HG03378 (cell line): Measurements from ENCODE around the gene ZNF124.
A peak's percentile ranks its signal among the peaks of the same experiment; 100 is the strongest.
"Not testable (repeated sequence)": the region's sequence is repeated elsewhere in the genome, so short reads cannot be mapped to it uniquely, and the experiment has no call there.

Experiments
- ATAC-seq: cut with Tn5 transposase; IDR thresholded peaks from one replicate; pipeline ENCODE4 v1.9.1; 2021; ENCODE audit warnings: mild to moderate bottlenecking, moderate library complexity; ENCODE audit not compliant: unreplicated experiment

ZNF124 gene

DNA sequence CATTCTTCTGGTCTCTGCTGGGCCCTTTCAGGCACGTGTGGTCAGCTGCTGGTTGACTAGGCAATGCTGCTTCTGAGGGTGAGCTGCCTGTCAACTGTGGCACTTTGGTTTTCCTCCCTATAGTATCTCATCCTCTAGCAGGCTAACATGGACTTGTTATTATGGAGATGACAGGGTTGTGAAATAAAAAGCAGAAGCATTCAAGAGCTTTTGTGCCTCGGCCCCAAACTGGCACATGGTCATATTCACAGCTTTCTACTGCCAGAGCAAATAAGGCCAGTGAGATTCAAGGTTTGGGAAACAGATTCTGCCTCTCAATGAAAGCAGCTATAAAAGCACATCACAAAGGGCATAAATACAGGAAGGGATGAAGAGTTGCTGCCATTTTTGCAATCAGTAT is 1.6 kb upstream of the ZNF124 start:
- no peak for ATAC-seq

- no peak for ATAC-seq
Measured at GRCh38 chr1:247172996-247173395, 1.2 kb upstream of the ZNF124 start.

- ATAC-seq = peak; percentile 32
Measured at GRCh38 chr1:247171443-247171842, 377 bp downstream of the ZNF124 start.

DNA sequence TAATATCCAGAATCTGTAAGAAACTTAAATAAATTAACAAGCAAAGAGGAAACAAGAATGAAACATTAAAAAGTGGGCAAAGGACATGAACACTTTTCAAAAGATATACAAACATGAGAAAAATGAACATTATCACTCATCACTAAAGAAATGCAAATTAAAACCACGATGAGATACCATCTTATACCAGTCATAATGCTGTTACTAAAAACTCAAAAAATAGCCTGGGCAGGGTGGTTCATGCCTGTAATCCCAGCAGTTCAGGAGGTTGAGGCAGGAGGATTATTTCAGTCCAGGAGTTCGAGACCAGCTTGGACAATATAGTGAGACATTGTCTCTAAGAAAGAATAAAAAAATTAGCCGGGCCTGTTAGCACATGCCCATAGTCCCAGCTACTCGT is 6.1 kb downstream of the ZNF124 start:
- no peak for ATAC-seq

- ATAC-seq = no peak
Measured at GRCh38 chr1:247164694-247165093, 7.1 kb downstream of the ZNF124 start.

GRCh38 chr1:247156787-247157232 is 15.0 kb downstream of the ZNF124 start:
- ATAC-seq = no peak

DNA sequence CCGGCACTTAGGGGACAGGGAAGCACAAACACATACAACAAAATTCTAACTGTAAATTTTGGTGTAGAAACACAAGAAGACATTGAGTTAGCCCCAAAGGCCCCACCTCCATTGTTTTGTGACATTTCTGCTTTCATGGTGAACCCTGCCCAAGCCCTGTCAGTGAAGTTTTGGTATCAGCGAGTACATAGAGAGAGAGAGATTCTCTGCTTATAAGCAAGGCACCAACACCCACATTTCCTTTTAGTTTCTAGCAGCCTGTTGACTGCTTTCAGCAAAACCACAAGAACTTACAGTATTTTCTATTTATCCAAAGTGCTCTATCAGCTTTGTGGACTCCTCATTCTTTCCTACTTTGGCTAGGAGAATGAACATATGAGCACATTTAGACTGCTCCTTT is 24.0 kb downstream of the ZNF124 start:
- ATAC-seq = no peak

DNA sequence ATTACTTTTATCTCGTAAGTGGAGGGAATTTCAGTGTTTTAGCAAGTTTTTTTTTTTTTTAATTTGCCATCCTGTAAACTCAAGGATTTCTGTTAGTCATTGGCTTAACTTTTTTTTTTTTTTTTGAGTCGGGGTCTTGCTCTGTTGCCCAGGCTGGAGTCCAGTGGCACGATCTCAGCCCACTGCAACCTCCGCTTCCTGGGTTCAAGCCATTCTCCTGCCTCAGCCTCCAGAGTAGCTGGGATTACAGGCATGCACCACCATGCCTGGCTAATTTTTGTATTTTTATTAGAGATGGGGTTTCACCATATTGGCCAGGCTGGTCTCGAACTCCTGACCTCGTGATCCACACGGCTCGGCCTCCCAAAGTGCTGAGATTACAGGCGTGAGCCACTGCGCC is 24.7 kb downstream of the ZNF124 start:
- not testable (repeated sequence) for ATAC-seq

GRCh38 chr1:247146671-247147070 is 25.1 kb downstream of the ZNF124 start:
- no peak for ATAC-seq

DNA sequence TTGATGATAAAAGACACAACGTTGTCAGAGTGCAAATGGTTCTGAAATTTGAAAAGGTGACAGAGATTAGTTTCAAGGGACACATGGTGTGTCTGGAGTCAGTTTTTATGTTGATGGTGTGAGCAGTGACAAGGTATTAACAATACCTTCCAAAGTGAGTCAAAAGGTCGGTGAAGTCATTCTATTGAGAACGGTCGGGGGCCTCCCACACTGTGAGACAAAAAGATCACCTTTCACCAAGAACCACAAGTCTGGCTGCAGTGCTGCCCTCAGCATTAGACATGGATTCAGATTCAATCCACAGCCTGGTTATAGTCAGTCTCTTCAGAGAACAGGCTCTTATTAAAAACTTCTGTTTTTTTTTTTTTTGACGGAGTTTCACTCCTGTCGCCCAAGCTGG is 26.5 kb downstream of the ZNF124 start:
- ATAC-seq = no peak

- ATAC-seq = not testable (repeated sequence)
Measured at GRCh38 chr1:247139557-247139956, 32.3 kb downstream of the ZNF124 start.

- ATAC-seq = no peak
Measured at GRCh38 chr1:247131236-247131635, 40.6 kb downstream of the ZNF124 start.

GRCh38 chr1:247127519-247128282 is 44.1 kb downstream of the ZNF124 start:
- not testable (repeated sequence) for ATAC-seq

DNA sequence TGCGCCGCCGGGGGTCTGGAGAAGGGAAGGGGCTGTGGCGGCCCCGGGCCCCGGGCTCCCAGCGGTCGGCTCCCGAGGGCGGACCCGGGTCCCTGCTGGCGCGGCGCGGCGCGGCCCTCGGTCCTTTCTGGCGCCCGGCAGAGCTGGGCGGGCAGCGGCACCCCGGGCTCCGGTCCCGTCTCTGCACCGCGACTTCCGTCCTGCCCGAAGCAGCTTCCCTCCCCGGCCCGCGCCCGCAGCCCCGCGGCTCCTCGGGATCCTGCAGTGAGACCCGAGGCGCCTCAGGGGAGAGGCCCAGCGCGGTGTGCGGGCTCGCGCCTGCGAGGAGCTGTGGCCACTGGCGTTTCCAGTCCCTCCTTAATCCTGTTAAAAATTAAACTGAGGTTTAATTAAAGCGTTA is 45.2 kb downstream of the ZNF124 start:
- not testable (repeated sequence) for ATAC-seq

DNA sequence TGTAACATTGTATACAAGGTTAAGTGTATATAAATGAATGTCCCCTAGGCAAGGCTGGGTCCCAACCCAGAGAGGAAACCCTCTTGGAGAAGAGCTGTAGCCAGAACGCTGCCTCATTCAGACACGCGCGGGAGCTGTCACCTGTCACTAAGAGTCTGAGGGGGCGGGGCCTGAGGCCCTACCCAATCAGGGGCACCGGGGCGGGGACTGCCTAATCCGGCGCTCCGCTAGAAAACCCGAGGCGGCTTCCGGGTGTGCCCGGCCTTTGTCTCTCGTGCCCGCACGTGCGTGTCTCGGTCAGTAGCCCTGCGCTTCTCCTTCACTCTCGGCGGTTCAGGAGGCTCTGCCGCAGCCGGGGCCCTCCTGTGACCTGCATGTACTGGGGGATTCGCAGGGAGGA is 45.7 kb downstream of the ZNF124 start:
- peak; percentile 99 for ATAC-seq

DNA sequence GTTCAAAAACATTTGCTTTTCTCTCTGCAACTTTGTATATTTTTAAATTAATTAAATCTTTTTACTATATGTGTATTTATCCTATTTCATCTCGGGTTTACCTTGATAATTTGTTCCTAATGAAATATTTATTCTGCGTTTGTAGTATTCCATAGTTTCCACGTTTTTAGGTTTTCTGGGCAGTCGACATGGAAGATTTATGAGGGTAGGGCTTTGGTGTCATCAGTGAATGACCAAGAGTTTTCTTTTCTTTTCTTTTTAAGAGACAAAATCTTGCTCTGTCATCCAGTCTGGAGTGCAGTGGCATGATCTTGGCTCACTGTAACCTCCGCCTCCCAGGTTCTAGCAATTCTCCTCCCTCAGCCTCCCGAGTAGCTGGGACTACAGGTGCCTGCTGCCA is 50.4 kb downstream of the ZNF124 start:
- no peak for ATAC-seq

DNA sequence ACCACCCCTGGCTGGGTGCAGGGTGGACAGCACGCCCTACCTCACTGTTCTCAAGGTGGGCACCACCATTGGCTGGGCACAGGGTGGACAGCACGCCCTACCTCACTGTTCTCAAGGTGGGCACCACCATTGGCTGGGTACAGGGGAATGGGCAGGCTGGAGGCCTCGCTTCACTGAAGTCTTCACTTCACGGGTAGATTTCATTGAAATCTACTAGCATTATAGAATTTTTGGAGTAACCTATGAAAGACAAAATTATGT is 51.5 kb downstream of the ZNF124 start:
- not testable (repeated sequence) for ATAC-seq

GRCh38 chr1:247119600-247120407 is 52.0 kb downstream of the ZNF124 start:
- ATAC-seq = no peak

DNA sequence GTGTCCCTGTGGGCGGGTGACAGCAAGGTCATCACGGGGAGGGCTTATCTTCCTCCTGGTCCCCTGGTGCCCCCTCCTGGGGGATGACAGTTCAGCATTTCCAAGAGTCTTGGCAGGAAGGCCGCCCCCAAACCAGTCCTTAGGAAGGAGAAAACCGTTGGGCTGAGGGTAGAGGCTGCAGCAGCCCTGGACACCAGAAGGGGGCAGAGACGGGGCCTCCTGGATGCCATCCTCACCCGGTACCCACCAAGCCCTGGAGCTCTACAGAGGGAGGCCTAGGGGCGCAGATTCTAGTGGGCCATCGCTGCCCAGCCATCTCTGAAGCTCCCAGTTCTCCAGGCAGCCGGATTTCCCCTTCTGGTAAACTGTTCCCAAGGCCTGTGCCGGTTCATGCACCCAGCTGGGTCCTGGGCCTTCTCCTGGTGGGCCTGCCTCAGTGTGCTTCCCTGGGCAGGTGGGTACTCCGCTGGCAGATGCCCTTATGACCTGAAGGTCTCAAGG is 52.8 kb downstream of the ZNF124 start:
- no peak for ATAC-seq

DNA sequence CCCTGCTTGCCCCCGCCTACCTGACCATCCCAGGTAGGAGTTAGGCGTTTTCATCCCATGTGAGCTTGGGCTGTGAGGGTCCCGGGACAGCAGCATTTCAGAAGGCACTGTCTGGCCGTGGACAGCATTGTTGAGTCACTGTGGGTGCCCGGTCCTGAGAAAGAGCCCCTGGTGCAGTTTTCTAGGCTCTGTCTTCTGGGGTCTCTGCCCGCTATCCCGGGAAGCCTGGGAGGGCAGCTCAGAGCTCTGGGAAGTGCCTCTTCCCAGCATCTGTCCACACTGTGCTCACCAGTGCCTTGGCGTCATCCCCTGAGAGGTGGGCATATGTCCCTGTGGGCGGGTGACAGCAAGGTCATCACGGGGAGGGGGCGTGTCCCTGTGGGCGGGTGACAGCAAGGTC is 56.3 kb downstream of the ZNF124 start:
- ATAC-seq = no peak

GRCh38 chr1:247115141-247115510 is 56.7 kb downstream of the ZNF124 start:
- no peak for ATAC-seq
